Thyroid gland (tissue), 4 donors: Measurements from ENCODE around the gene ELL2. TPM values are rescaled to one million over a fixed set of nuclear protein-coding genes. Genes with fewer than 3 reads are reported as not detected.

Source experiments
- DNase-seq, 2 donors: peaks; one replicate each; pipeline ENCODE4 v3.0.0-alpha.2; 2019
- H3K27ac ChIP-seq, 3 donors: fragments of 200-600 bp; sonication (generic); 1 replicate in 2 of 3; 2 replicates in 1 of 3; pipeline ENCODE4 v1.5.1; 2016 to 2019; ENCODE audit warnings: mild to moderate bottlenecking in 1 of 3, moderate library complexity in 1 of 3
- H3K27me3 ChIP-seq: fragments of 200-600 bp; sonication (generic); one replicate; pipeline ENCODE4 v1.5.1; 2019
- H3K36me3 ChIP-seq, 2 donors: fragments of 200-600 bp; sonication (generic); one replicate each; pipeline ENCODE4 v1.5.1; 2016 to 2019
- H3K4me1 ChIP-seq, 2 donors: fragments of 200-600 bp; sonication (generic); one replicate each; pipeline ENCODE4 v1.5.1; 2017 to 2019
- H3K4me3 ChIP-seq, 3 donors: fragments of 200-600 bp; sonication (generic); replicated peaks in 1 of 3; 1 replicate in 2 of 3; 2 replicates in 1 of 3; pipeline ENCODE4 v1.5.1; 2016; ENCODE audit warnings: mild to moderate bottlenecking in 1 of 3
- H3K9me3 ChIP-seq: fragments of 200-600 bp; sonication (generic); one replicate; pipeline ENCODE4 v1.5.1; 2017
- POLR2A ChIP-seq, 2 donors: fragments of 450-650 bp; IDR thresholded peaks; one replicate each; pipeline ENCODE4 v1.6.1; 2017; ENCODE audit warnings: antibody characterized with exemption in 2 of 2, mild to moderate bottlenecking in 2 of 2, moderate library complexity in 1 of 2
- WGBS, 2 donors: methylation state at CpG; one replicate each; pipeline ENCODE4 v1.1.5; 2017; 5-methylcytosine and 5-hydroxymethylcytosine counted together
- intact Hi-C: fragments of 100-400 bp; cut with DNase I; formaldehyde crosslinking; loops from one replicate; pipeline ENCODE4 v1.15.1; 2023
- total RNA-seq, 4 donors: library from RNA; depleted of rRNA; stranded (reverse); fragments of >200 nt; gene quantifications; one replicate each; pipeline ENCODE4 v1.2.3, GENCODE V29; 2016
- TF ChIP-seq, protein P1 (sequence below), 6 experiments: fragments of 200-600 bp in 3 of 6; fragments of 450-650 bp in 3 of 6; sonication (generic) in 3 of 6; IDR thresholded peaks; one replicate each; pipeline ENCODE4 v1.5.1; 2016 to 2019; ENCODE audit warnings: antibody characterized with exemption in 6 of 6, mild to moderate bottlenecking in 2 of 6, inconsistent platforms in 1 of 6, moderate library complexity in 1 of 6

Gene ELL2
- total RNA-seq, 4 donors from 2014 or later, result 56.1 to 80.2 (median 69.6) TPM

- Histone ChIP-seq H3K9me3 (no peaks in the 10 kb centered on the region), H3K4me3 (no peak overlapping the region), H3K27ac (no peak overlapping the region), H3K4me1 (peaks cover 6 to 20% of the 10 kb centered on the region in 2 donors), H3K36me3 (no peaks in the 10 kb centered on the region), H3K27me3 (no peaks in the 10 kb centered on the region)
- WGBS, 2 donors, result 93% methylated on average over 4 of the region's 4 CpGs
- no peak for DNase-seq
- intact Hi-C loops, result no loop called here
- TF ChIP-seq, protein P1, sequence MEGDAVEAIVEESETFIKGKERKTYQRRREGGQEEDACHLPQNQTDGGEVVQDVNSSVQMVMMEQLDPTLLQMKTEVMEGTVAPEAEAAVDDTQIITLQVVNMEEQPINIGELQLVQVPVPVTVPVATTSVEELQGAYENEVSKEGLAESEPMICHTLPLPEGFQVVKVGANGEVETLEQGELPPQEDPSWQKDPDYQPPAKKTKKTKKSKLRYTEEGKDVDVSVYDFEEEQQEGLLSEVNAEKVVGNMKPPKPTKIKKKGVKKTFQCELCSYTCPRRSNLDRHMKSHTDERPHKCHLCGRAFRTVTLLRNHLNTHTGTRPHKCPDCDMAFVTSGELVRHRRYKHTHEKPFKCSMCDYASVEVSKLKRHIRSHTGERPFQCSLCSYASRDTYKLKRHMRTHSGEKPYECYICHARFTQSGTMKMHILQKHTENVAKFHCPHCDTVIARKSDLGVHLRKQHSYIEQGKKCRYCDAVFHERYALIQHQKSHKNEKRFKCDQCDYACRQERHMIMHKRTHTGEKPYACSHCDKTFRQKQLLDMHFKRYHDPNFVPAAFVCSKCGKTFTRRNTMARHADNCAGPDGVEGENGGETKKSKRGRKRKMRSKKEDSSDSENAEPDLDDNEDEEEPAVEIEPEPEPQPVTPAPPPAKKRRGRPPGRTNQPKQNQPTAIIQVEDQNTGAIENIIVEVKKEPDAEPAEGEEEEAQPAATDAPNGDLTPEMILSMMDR (IDR thresholded peaks at IDR 0.05), result no peak
- no peak for TF ChIP-seq POLR2A (IDR thresholded peaks at IDR 0.05)
These were observed 26.4 kb upstream of the ELL2 start for GRCh38 chr5:95988094-95988493.

- no peak overlapping the region for H3K4me3 ChIP-seq
- peak overlapping the region in 1 of 3 donors; percentile 56 for H3K27ac ChIP-seq
- no peaks in the 10 kb centered on the region for H3K27me3 ChIP-seq
- 92 to 95% methylated on average over 5 of the region's 5 CpGs for WGBS, 2 donors
- intact Hi-C loops, result no loop called here
- no peaks in the 10 kb centered on the region for H3K36me3 ChIP-seq
- peaks cover 6 to 20% of the 10 kb centered on the region in 2 donors for H3K4me1 ChIP-seq
- TF ChIP-seq, protein P1 (IDR thresholded peaks at IDR 0.05), result no peak
- TF ChIP-seq POLR2A (IDR thresholded peaks at IDR 0.05), result no peak
- no peak for DNase-seq
- H3K9me3 ChIP-seq, result no peaks in the 10 kb centered on the region
These were observed 25.4 kb upstream of the ELL2 start for GRCh38 chr5:95986937-95987520.

GRCh38 chr5:95986001-95986400 is 24.4 kb upstream of the ELL2 start:
- intact Hi-C loops, result no loop called here
- WGBS, 2 donors, result 59 to 68% methylated on average over 2 of the region's 2 CpGs
- TF ChIP-seq, protein P1 (IDR thresholded peaks at IDR 0.05), result no peak
- no peak for TF ChIP-seq POLR2A (IDR thresholded peaks at IDR 0.05)
- H3K27me3 ChIP-seq, result no peaks in the 10 kb centered on the region
- H3K36me3 ChIP-seq, result no peaks in the 10 kb centered on the region
- H3K27ac ChIP-seq, result peak overlapping the region in 1 of 3 donors; percentile 56
- DNase-seq, result no peak
- H3K4me1 ChIP-seq, result peaks cover 6 to 20% of the 10 kb centered on the region in 2 donors
- H3K9me3 ChIP-seq, result no peaks in the 10 kb centered on the region
- no peak overlapping the region for H3K4me3 ChIP-seq

DNA sequence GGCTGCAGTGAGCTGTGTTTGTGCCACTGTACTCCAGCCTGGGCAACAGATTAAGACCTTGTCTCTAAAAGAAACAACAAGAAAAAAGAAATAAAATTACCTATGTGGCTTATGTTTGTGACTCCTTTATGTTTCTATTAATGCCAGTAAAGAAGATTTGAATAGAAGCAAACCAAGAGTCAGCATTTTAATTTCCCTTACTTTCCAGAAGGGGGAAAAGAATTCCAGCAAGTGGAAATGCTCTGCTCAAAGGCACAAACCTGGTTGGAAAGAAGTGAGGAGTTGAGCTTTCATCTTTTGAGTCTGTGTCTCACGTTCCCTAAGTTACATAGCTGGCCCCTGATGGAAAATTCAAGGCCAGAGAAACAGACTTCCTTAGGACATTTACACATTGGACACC is 23.6 kb upstream of the ELL2 start:
- intact Hi-C loops, result no loop called here
- Histone ChIP-seq H3K4me1 (peaks cover 6 to 20% of the 10 kb centered on the region in 2 donors), H3K4me3 (no peak overlapping the region), H3K9me3 (no peaks in the 10 kb centered on the region), H3K36me3 (no peaks in the 10 kb centered on the region), H3K27ac (peak overlapping the region in 1 of 3 donors; percentile 56), H3K27me3 (no peaks in the 10 kb centered on the region)
- WGBS, 2 donors, result 84 to 88% methylated on average over 1 of the region's 1 CpG
- DNase-seq, result no peak
- no peak for TF ChIP-seq POLR2A (IDR thresholded peaks at IDR 0.05)
- TF ChIP-seq, protein P1 (IDR thresholded peaks at IDR 0.05), result peak in 1 of 6 experiments; percentile 11

GRCh38 chr5:95984287-95984938 is 22.8 kb upstream of the ELL2 start:
- Histone ChIP-seq H3K4me3 (no peak overlapping the region), H3K27ac (peak overlapping the region in 1 of 3 donors; percentile 15), H3K27me3 (no peaks in the 10 kb centered on the region), H3K36me3 (no peaks in the 10 kb centered on the region), H3K4me1 (peaks cover 6 to 20% of the 10 kb centered on the region in 2 donors), H3K9me3 (no peaks in the 10 kb centered on the region)
- TF ChIP-seq, protein P1 (IDR thresholded peaks at IDR 0.05), result no peak
- no peak for TF ChIP-seq POLR2A (IDR thresholded peaks at IDR 0.05)
- WGBS, 2 donors, result 71 to 98% methylated on average over 2 of the region's 2 CpGs
- no peak for DNase-seq
- intact Hi-C loops, result no loop called here
